ENCODE results near the gene OSBPL1A. TPM values are rescaled to one million over a fixed set of nuclear protein-coding genes. Genes with fewer than 3 reads are reported as not detected.

The OSBPL1A gene
- total and polyA plus RNA-seq, 10 of the 15 experiments (the other 5 are each of a cell fraction or from before 2014, with no cell fraction given), result 0.02 to 0.83 (median 0.11) TPM; not detected in 6

DNA sequence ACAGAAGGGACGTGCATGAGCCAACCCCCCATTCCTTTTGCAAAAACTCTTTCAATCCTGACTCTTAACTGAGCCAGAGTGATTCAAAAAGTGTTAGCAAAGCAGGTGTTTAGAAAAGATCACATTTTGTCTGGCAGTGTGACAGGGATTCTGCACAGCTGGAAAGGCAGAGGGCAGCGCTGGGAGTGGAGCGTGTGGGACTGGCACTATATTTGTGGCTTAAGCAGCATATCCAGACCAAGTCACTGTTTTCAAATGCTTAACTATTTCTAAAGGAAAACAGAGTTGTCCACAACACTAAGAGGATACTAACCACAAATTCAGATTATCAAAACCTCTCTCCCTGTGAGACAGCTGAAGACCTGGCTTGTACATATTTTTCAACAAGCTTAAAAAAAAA, 239.8 kb downstream of the OSBPL1A start:
- DNase-seq (ENCODE audit: low read depth, low spot score), result no peak
- intact Hi-C loops (cut with micrococcal nuclease; ENCODE audit: unreplicated experiment), result no loop called here
- Histone ChIP-seq H3K79me2 (ENCODE audit: control insufficient read depth, insufficient read depth, low read length) (no peaks in the 10 kb centered on the region), H3K27me3 (replicated peaks in 1 of 2; ENCODE audit: control insufficient read depth in 2 of 2, insufficient read depth in 2 of 2, low read length in 1 of 2) (no peaks in the 10 kb centered on the region), H3K9ac (ENCODE audit: control insufficient read depth, insufficient read depth, low read length) (no peak overlapping the region), H3K4me1 (ENCODE audit: control insufficient read depth, insufficient read depth, low read length) (no peaks in the 10 kb centered on the region), H3K36me3 (ENCODE audit: control insufficient read depth in 2 of 2, insufficient read depth in 2 of 2, low read length in 1 of 2) (no peaks in the 10 kb centered on the region), H3K27ac (ENCODE audit: control insufficient read depth, insufficient read depth) (no peak overlapping the region), H3K4me3 (no peak overlapping the region), H3K4me2 (ENCODE audit: control insufficient read depth, insufficient read depth) (no peak overlapping the region), H3K9me3 (replicated peaks; ENCODE audit: control insufficient read depth, insufficient read depth, low read length) (no peaks in the 10 kb centered on the region), H2AFZ (ENCODE audit: control insufficient read depth, low read depth, low read length) (no peak overlapping the region), H4K20me1 (ENCODE audit: control insufficient read depth, insufficient read depth) (no peaks in the 10 kb centered on the region)
- no TSS peak for BruUV-seq (replicated peaks)
- no peak for FAIRE-seq
- ChIA-PET SMC1A (ENCODE audit: uncharacterized antibody, unreplicated experiment) (no interaction called here), RAD21 (ENCODE audit: unreplicated experiment) (no interaction called here), CTCF (interaction anchor here (1.8 kb wide), 1 partner anchor 19 kb away, joined by 5 read pairs; no protein-coding TSS in a partner anchor), POLR2A (no interaction called here)
- 66% methylated on average over 3 of the region's 3 CpGs for WGBS (ENCODE audit: insufficient coverage, insufficient replicate concordance, low lambda C conversion rate, missing lambda C conversion rate)
- no peak for ATAC-seq
- in situ Hi-C loops (cut with MboI), result no loop called here
- TF ChIP-seq BHLHE40 (IDR thresholded peaks at IDR 0.05; ENCODE audit: borderline replicate concordance in 1 of 2, low read depth in 2 of 2, low read length in 1 of 2) (no peak), RFX5 (IDR thresholded peaks at IDR 0.05; ENCODE audit: low read depth, low read length) (no peak), ZNF622 (IDR thresholded peaks at IDR 0.05) (no peak), MTA3 (IDR thresholded peaks at IDR 0.05; ENCODE audit: borderline replicate concordance, low read length) (no peak), ZNF384 (IDR thresholded peaks at IDR 0.05; ENCODE audit: borderline replicate concordance, low read depth, low read length) (no peak), PKNOX1 (IDR thresholded peaks at IDR 0.05) (no peak), SMARCA5 (IDR thresholded peaks at IDR 0.05) (no peak), ZBTB33 (IDR thresholded peaks at IDR 0.05) (no peak), MXI1 (IDR thresholded peaks at IDR 0.05; ENCODE audit: low read depth, low read length) (no peak), PBX3 (IDR thresholded peaks at IDR 0.05; ENCODE audit: insufficient replicate concordance, low read depth, low read length) (no peak), SMC3 (IDR thresholded peaks at IDR 0.05; ENCODE audit: borderline replicate concordance, low read length) (no peak), GATAD2B (conservative IDR thresholded peaks at IDR 0.05; ENCODE audit: low read depth) (no peak), BCLAF1 (IDR thresholded peaks at IDR 0.05) (no peak), KAT2A (conservative IDR thresholded peaks at IDR 0.05; ENCODE audit: control insufficient read depth, low read depth, low read length) (no peak)
- TF ChIP-seq, protein P1, sequence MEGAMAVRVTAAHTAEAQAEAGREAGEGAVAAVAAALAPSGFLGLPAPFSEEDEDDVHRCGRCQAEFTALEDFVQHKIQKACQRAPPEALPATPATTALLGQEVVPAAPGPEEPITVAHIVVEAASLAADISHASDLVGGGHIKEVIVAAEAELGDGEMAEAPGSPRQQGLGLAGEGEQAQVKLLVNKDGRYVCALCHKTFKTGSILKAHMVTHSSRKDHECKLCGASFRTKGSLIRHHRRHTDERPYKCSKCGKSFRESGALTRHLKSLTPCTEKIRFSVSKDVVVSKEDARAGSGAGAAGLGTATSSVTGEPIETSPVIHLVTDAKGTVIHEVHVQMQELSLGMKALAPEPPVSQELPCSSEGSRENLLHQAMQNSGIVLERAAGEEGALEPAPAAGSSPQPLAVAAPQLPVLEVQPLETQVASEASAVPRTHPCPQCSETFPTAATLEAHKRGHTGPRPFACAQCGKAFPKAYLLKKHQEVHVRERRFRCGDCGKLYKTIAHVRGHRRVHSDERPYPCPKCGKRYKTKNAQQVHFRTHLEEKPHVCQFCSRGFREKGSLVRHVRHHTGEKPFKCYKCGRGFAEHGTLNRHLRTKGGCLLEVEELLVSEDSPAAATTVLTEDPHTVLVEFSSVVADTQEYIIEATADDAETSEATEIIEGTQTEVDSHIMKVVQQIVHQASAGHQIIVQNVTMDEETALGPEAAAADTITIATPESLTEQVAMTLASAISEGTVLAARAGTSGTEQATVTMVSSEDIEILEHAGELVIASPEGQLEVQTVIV (IDR thresholded peaks at IDR 0.05; ENCODE audit: borderline replicate concordance, partially characterized antibody), result no peak
